Dendritic cell treated with granulocyte-macrophage colony-stimulating factor and Interleukin-4, amounts not matched to agents 40 ng/mL and 50 ng/mL, for 4 days (primary cell): ENCODE measurements around the gene HORMAD1.
A peak's percentile ranks its signal among the peaks of the same experiment; 100 is the strongest.
"Not testable (repeated sequence)": the region's sequence is repeated elsewhere in the genome, so short reads cannot be mapped to it uniquely, and the experiment has no call there.

Experiments used
- H3K27ac Mint-ChIP-seq: one replicate; pipeline ENCODE4 v1.8.0; 2022; ENCODE audit warnings: mild to moderate bottlenecking, mixed read lengths
- H3K27me3 Mint-ChIP-seq: one replicate; pipeline ENCODE4 v1.8.0; 2022; ENCODE audit warnings: mild to moderate bottlenecking, mixed read lengths
- H3K36me3 Mint-ChIP-seq: one replicate; pipeline ENCODE4 v1.8.0; 2022; ENCODE audit warnings: low read depth, mixed read lengths
- H3K4me1 Mint-ChIP-seq: one replicate; pipeline ENCODE4 v1.8.0; 2022; ENCODE audit warnings: low read depth, mixed read lengths
- H3K4me3 Mint-ChIP-seq: one replicate; pipeline ENCODE4 v1.8.0; 2022; ENCODE audit warnings: mild to moderate bottlenecking, moderate library complexity, mixed read lengths
- H3K9me3 Mint-ChIP-seq: one replicate; pipeline ENCODE4 v1.8.0; 2022; ENCODE audit warnings: mixed read lengths
- intact Hi-C: fragments of 100-400 bp; cut with micrococcal nuclease; formaldehyde crosslinking; loops from one replicate; pipeline ENCODE4 v1.15.0; 2022

HORMAD1 gene, protein sequence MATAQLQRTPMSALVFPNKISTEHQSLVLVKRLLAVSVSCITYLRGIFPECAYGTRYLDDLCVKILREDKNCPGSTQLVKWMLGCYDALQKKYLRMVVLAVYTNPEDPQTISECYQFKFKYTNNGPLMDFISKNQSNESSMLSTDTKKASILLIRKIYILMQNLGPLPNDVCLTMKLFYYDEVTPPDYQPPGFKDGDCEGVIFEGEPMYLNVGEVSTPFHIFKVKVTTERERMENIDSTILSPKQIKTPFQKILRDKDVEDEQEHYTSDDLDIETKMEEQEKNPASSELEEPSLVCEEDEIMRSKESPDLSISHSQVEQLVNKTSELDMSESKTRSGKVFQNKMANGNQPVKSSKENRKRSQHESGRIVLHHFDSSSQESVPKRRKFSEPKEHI

GRCh38 chr1:150720703-150721102 lies at the start of gene HORMAD1:
Gene HORMAD1 (minus strand): TSS chr1:150720895. CDS start chr1:150719505, 1,390 bp downstream.
- Mint-ChIP-seq H3K27ac (no peak within 1 kb of the TSS), H3K9me3 (peaks cover 7% of the 10 kb centered on the region), H3K4me3 (no peak within 1 kb of the TSS), H3K36me3 (peaks cover 11% of the 10 kb centered on the region), H3K27me3 (no peaks in the 10 kb centered on the region), H3K4me1 (no peaks in the 10 kb centered on the region)
- intact Hi-C loops = no loop called here

DNA sequence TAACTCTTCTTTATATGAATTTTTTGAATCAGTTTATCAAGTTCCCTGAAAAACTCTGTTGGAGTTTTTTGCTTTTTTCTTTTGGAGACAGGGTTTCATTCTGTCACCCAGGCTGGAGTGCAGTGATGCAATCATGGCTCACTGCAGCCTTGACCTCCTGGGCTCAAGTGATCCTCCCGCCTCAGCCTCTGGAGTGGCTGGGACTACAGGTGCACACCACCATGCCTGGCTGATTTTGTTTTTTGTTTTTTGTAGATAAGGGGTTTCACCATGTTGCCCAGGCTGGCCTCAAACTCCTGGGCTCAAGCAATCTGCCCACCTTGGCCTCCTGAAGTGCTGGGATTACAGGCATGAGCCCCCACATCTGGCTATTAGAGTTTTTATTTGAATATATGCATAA lies 47.0 kb upstream of the HORMAD1 start:
- intact Hi-C loops = loop anchor here (10.0 kb wide), 1 partner anchor 207 kb away; the partner anchor contains the start of gene CERS2
- H3K4me1 Mint-ChIP-seq = peaks cover 43% of the 10 kb centered on the region
- H3K27ac Mint-ChIP-seq = peak overlapping the region; percentile 98
- not testable (repeated sequence) for H3K27me3 Mint-ChIP-seq, H3K9me3 Mint-ChIP-seq, H3K4me3 Mint-ChIP-seq
- peaks cover 31% of the 10 kb centered on the region for H3K36me3 Mint-ChIP-seq

DNA sequence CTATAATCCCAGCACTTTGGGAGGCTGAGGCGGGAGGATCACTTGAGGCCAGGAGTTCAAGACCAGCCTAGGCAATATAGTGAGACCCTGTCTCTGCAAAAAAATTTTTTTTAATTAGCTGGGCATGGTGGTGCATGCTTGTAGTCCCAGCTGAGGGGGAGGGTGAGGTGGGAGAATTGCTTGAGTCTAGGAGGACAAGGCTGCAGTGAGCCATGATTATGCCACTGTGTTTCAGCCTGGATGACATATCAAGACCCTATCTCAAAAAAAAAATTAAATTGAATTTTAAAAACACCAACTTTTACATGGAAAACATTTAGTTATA lies 45.2 kb upstream of the HORMAD1 start:
- Mint-ChIP-seq H3K36me3 (peaks cover 48% of the 10 kb centered on the region), H3K27ac (peak overlapping the region; percentile 98), H3K4me3 (peak overlapping the region; percentile 94), H3K4me1 (peaks cover 42% of the 10 kb centered on the region)
- not testable (repeated sequence) for H3K9me3 Mint-ChIP-seq, H3K27me3 Mint-ChIP-seq
- intact Hi-C loops = loop anchor here (2.0 to 10.0 kb wide), 2 partner anchors 25 to 209 kb away; partner anchors contain the start of gene CERS2

GRCh38 chr1:150765296-150765976 lies 44.7 kb upstream of the HORMAD1 start, which contains the start of gene CTSS:
Gene CTSS (minus strand): TSS chr1:150765778. CDS start chr1:150764763, 1,015 bp downstream.
- H3K4me1 Mint-ChIP-seq = peaks cover 42% of the 10 kb centered on the region
- peak within 1 kb of the TSS; percentile 98 for H3K27ac Mint-ChIP-seq
- H3K27me3 Mint-ChIP-seq = no peaks in the 10 kb centered on the region
- H3K9me3 Mint-ChIP-seq = no peaks in the 10 kb centered on the region
- H3K36me3 Mint-ChIP-seq = peaks cover 53% of the 10 kb centered on the region
- intact Hi-C loops = loop anchor here (2.0 to 10.0 kb wide), 2 partner anchors 25 to 209 kb away; partner anchors contain the start of gene CERS2
- H3K4me3 Mint-ChIP-seq = peak within 1 kb of the TSS; percentile 94

DNA sequence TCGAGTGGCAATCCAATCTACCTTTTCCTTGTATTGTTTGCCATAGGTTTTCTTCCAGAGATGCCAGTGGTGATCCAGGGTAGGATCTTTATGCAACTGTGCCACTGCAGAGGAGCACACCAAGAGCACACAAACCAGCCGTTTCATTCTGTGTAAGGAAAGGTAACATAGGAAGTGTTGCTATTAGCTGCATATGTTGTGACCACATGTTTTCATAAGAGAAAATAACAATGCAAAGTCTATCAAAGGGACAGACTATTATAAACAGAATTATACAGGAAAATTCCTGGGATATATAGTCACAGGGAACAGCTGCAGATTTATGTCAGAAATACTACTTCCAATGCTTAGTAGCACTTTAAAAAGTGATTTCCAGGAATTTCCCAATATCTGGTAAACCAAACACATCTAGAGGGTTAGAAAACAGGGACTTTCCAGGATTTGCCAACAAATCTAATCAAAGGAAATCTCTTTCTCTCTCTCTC lies 44.0 kb upstream of the HORMAD1 start:
- peaks cover 61% of the 10 kb centered on the region for H3K36me3 Mint-ChIP-seq
- no peaks in the 10 kb centered on the region for H3K27me3 Mint-ChIP-seq
- H3K4me1 Mint-ChIP-seq = peaks cover 50% of the 10 kb centered on the region
- H3K27ac Mint-ChIP-seq = peak overlapping the region; percentile 98
- peak overlapping the region; percentile 94 for H3K4me3 Mint-ChIP-seq
- H3K9me3 Mint-ChIP-seq = no peaks in the 10 kb centered on the region
- intact Hi-C loops = loop anchor here (2.0 to 10.0 kb wide), 2 partner anchors 26 to 210 kb away; partner anchors contain the start of gene CERS2

- Mint-ChIP-seq H3K27me3 (no peaks in the 10 kb centered on the region), H3K9me3 (no peaks in the 10 kb centered on the region), H3K4me1 (peaks cover 62% of the 10 kb centered on the region), H3K27ac (peak overlapping the region; percentile 65), H3K4me3 (peak overlapping the region; percentile 70), H3K36me3 (peaks cover 77% of the 10 kb centered on the region)
- intact Hi-C loops = loop anchor here (10.0 kb wide), 1 partner anchor 212 kb away; the partner anchor contains the start of gene CERS2
These were observed 42.3 kb upstream of the HORMAD1 start for GRCh38 chr1:150763018-150763417.

- Mint-ChIP-seq H3K4me1 (peaks cover 58% of the 10 kb centered on the region), H3K9me3 (no peaks in the 10 kb centered on the region), H3K36me3 (peaks cover 82% of the 10 kb centered on the region), H3K27ac (peak overlapping the region; percentile 65), H3K27me3 (no peaks in the 10 kb centered on the region), H3K4me3 (peak overlapping the region; percentile 70)
- intact Hi-C loops = loop anchor here (10.0 kb wide), 1 partner anchor 212 kb away; the partner anchor contains the start of gene CERS2
These were observed 41.9 kb upstream of the HORMAD1 start for GRCh38 chr1:150762552-150762951.

DNA sequence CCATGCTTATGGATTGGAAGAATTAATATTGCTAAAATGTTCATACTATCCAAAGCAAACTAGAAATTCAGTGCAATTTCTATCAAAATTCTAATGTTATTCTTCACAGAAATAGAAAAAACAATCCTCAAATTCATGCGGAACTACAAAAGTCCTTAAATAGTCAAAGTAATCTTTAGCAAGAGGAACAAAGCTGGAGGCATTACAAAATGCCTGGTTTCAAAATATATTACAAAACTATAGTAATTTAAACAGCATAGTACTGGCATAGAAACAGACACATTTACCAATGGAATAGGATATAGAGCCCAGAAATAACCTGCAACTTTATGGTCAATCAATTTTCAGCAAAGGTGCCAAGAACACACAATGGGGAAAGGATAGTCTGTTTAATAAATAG lies 41.1 kb upstream of the HORMAD1 start:
- Mint-ChIP-seq H3K27ac (peak overlapping the region; percentile 76), H3K4me3 (no peak overlapping the region), H3K9me3 (no peaks in the 10 kb centered on the region), H3K4me1 (peaks cover 54% of the 10 kb centered on the region), H3K27me3 (no peaks in the 10 kb centered on the region), H3K36me3 (peaks cover 89% of the 10 kb centered on the region)
- intact Hi-C loops = loop anchor here (10.0 kb wide), 1 partner anchor 213 kb away; the partner anchor contains the start of gene CERS2

DNA sequence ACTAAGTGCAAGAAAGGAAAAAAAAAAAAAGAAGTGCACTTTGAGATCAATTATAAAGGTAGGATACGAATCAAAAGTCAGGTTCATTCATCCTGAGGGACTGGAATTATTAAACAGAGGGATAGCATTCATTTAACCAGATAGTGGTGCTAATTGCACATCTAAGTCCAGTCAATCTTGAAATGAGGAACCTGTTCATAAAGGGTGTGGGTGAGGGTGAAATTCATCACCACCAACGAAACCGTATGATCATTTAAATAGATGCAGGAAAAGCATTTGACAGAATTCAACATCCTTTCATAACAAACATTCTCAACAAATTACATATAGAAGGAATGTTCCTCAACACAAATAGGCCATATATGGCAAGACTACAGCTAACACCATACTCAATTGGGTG lies 39.3 kb upstream of the HORMAD1 start:
- Mint-ChIP-seq H3K4me1 (peaks cover 48% of the 10 kb centered on the region), H3K27me3 (no peaks in the 10 kb centered on the region), H3K9me3 (no peaks in the 10 kb centered on the region), H3K27ac (peak overlapping the region; percentile 76), H3K36me3 (peaks cover 87% of the 10 kb centered on the region), H3K4me3 (peak overlapping the region; percentile 72)
- intact Hi-C loops = loop anchor here (1.0 to 10.0 kb wide), 2 partner anchors 53 to 215 kb away; partner anchors contain the start of gene CERS2

DNA sequence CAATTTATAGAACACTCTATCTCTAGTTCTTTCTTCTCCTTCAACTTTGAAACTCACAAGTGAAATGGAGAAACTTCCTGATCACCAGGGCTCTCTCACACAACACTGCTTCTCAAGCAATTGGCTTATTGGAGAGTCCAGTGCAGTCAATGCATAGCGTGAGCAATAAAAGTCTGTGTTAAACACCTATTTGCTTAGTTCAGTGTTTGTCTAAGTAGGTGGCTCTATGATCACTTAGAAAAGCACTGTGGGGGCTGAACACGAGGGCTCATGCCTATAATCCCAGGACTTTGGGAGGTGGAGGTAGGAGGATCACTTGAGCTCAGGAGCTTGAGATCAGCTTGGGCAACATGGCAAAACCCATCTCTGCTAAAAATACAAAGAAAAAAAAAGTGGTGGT lies 32.7 kb upstream of the HORMAD1 start:
- Mint-ChIP-seq H3K27me3 (no peaks in the 10 kb centered on the region), H3K4me3 (no peak overlapping the region), H3K9me3 (no peaks in the 10 kb centered on the region), H3K36me3 (peaks cover 22% of the 10 kb centered on the region), H3K4me1 (peaks cover 18% of the 10 kb centered on the region), H3K27ac (no peak overlapping the region)
- intact Hi-C loops = loop anchor here (10.0 kb wide), 1 partner anchor 201 kb away; no protein-coding TSS in a partner anchor

- no peak overlapping the region for H3K27ac Mint-ChIP-seq
- H3K36me3 Mint-ChIP-seq = peaks cover 2% of the 10 kb centered on the region
- H3K27me3 Mint-ChIP-seq = no peaks in the 10 kb centered on the region
- H3K4me1 Mint-ChIP-seq = peaks cover 17% of the 10 kb centered on the region
- intact Hi-C loops = loop anchor here (10.0 kb wide), 1 partner anchor 203 kb away; no protein-coding TSS in a partner anchor
- no peak overlapping the region for H3K4me3 Mint-ChIP-seq
- no peaks in the 10 kb centered on the region for H3K9me3 Mint-ChIP-seq
These were observed 30.7 kb upstream of the HORMAD1 start for GRCh38 chr1:150751443-150751842.

GRCh38 chr1:150749720-150750311 lies 29.1 kb upstream of the HORMAD1 start:
- Mint-ChIP-seq H3K36me3 (no peaks in the 10 kb centered on the region), H3K4me3 (no peak overlapping the region), H3K27ac (no peak overlapping the region), H3K9me3 (no peaks in the 10 kb centered on the region), H3K4me1 (peaks cover 17% of the 10 kb centered on the region), H3K27me3 (no peaks in the 10 kb centered on the region)
- intact Hi-C loops = loop anchor here (10.0 kb wide), 1 partner anchor 205 kb away; no protein-coding TSS in a partner anchor

- Mint-ChIP-seq H3K9me3 (no peaks in the 10 kb centered on the region), H3K4me3 (no peak overlapping the region), H3K27ac (no peak overlapping the region), H3K4me1 (peaks cover 17% of the 10 kb centered on the region), H3K27me3 (no peaks in the 10 kb centered on the region), H3K36me3 (no peaks in the 10 kb centered on the region)
- intact Hi-C loops = no loop called here
These were observed 28.4 kb upstream of the HORMAD1 start for GRCh38 chr1:150748878-150749719.
